Uterus (tissue), 2 donors: ENCODE measurements around the gene INIP.

Experiments
- CTCF ChIP-seq, 4 experiments: fragments of 200-600 bp in 2 of 4; fragments of 450-650 bp in 2 of 4; sonication (generic) in 2 of 4; IDR thresholded peaks; one replicate each; pipeline ENCODE4 v1.5.1; 2016 to 2019; ENCODE audit warnings: antibody characterized with exemption in 4 of 4, mild to moderate bottlenecking in 2 of 4, moderate library complexity in 1 of 4
- POLR2A ChIP-seq, 2 donors: fragments of 450-650 bp; IDR thresholded peaks; one replicate each; pipeline ENCODE4 v1.6.1; 2016; ENCODE audit warnings: antibody characterized with exemption in 2 of 2, mild to moderate bottlenecking in 1 of 2, moderate library complexity in 1 of 2

GRCh38 chr9:112753725-112754124, 35.8 kb upstream of the INIP start:
- TF ChIP-seq CTCF (IDR thresholded peaks at IDR 0.05) = no peak
- TF ChIP-seq POLR2A (IDR thresholded peaks at IDR 0.05) = no peak
